ENCODE data around the gene REN.

Gene REN

GRCh38 chr1:204128964-204129896 is 36.9 kb downstream of the REN start:
- H3K27me3 ChIP-seq (replicated peaks; ENCODE audit: control insufficient read depth, insufficient read depth, low read length), result no peaks in the 10 kb centered on the region
- TF ChIP-seq CTCF (IDR thresholded peaks at IDR 0.05; ENCODE audit: insufficient read depth, low read length, poor library complexity, severe bottlenecking), result peak; percentile 88
- H3K36me3 ChIP-seq (ENCODE audit: control insufficient read depth, insufficient read depth, low read length), result no peaks in the 10 kb centered on the region
- no peak overlapping the region for H3K4me3 ChIP-seq (replicated peaks; ENCODE audit: low read depth, low read length)
- DNase-seq (ENCODE audit: extremely low read depth, insufficient read length), result peak; percentile 49

GRCh38 chr1:204128464-204128963 is 37.6 kb downstream of the REN start:
- DNase-seq (ENCODE audit: extremely low read depth, insufficient read length), result no peak
- no peak for TF ChIP-seq CTCF (IDR thresholded peaks at IDR 0.05; ENCODE audit: insufficient read depth, low read length, poor library complexity, severe bottlenecking)
- Histone ChIP-seq H3K27me3 (replicated peaks; ENCODE audit: control insufficient read depth, insufficient read depth, low read length) (no peaks in the 10 kb centered on the region), H3K4me3 (replicated peaks; ENCODE audit: low read depth, low read length) (no peak overlapping the region), H3K36me3 (ENCODE audit: control insufficient read depth, insufficient read depth, low read length) (no peaks in the 10 kb centered on the region)

GRCh38 chr1:204127597-204128242 is 38.4 kb downstream of the REN start:
- peak; percentile 73 for TF ChIP-seq CTCF (IDR thresholded peaks at IDR 0.05; ENCODE audit: insufficient read depth, low read length, poor library complexity, severe bottlenecking)
- DNase-seq (ENCODE audit: extremely low read depth, insufficient read length), result no peak

GRCh38 chr1:204126956-204127355 is 39.2 kb downstream of the REN start:
- no peak for DNase-seq (ENCODE audit: extremely low read depth, insufficient read length)

More at GRCh38 chr1:204127597-204128242, 38.4 kb downstream of the REN start:
- 0 out of 2 replicates have a peak, but pooled peaks cover 1% of the 10 kb centered on the region for H3K27me3 ChIP-seq (replicated peaks; ENCODE audit: control insufficient read depth, insufficient read depth, low read length)
- H3K36me3 ChIP-seq (ENCODE audit: control insufficient read depth, insufficient read depth, low read length), result no peaks in the 10 kb centered on the region
- no peak overlapping the region for H3K4me3 ChIP-seq (replicated peaks; ENCODE audit: low read depth, low read length)

GRCh38 chr1:204126386-204126785 is 39.8 kb downstream of the REN start:
- Histone ChIP-seq H3K27me3 (replicated peaks; ENCODE audit: control insufficient read depth, insufficient read depth, low read length) (peaks cover 1% of the 10 kb centered on the region; the same call in 1 of the 2 replicates), H3K36me3 (ENCODE audit: control insufficient read depth, insufficient read depth, low read length) (no peaks in the 10 kb centered on the region), H3K4me3 (replicated peaks; ENCODE audit: low read depth, low read length) (no peak overlapping the region)
- no peak for DNase-seq (ENCODE audit: extremely low read depth, insufficient read length)
- no peak for TF ChIP-seq CTCF (IDR thresholded peaks at IDR 0.05; ENCODE audit: insufficient read depth, low read length, poor library complexity, severe bottlenecking)

More at GRCh38 chr1:204126956-204127355, 39.2 kb downstream of the REN start:
- Histone ChIP-seq H3K36me3 (ENCODE audit: control insufficient read depth, insufficient read depth, low read length) (no peaks in the 10 kb centered on the region), H3K4me3 (replicated peaks; ENCODE audit: low read depth, low read length) (no peak overlapping the region), H3K27me3 (replicated peaks; ENCODE audit: control insufficient read depth, insufficient read depth, low read length) (0 out of 2 replicates have a peak, but pooled peaks cover 1% of the 10 kb centered on the region)
- TF ChIP-seq CTCF (IDR thresholded peaks at IDR 0.05; ENCODE audit: insufficient read depth, low read length, poor library complexity, severe bottlenecking), result no peak
